ENCODE data around the gene ARVCF.
"Not testable (repeated sequence)": the region's sequence is repeated elsewhere in the genome, so short reads cannot be mapped to it uniquely, and the experiment has no call there.

Gene ARVCF

GRCh38 chr22:19928207-19928606 lies 88.4 kb downstream of the ARVCF start:
- H2BK12ac ChIP-seq (ENCODE audit: low read length) = no peak overlapping the region
- no peak overlapping the region for H3K18ac ChIP-seq (ENCODE audit: low read length)
- no peak overlapping the region for H3K14ac ChIP-seq (ENCODE audit: low read length)
- no peak overlapping the region for H3K4me2 ChIP-seq (ENCODE audit: insufficient read depth, low read length, poor library complexity, severe bottlenecking)
- H3K27me3 ChIP-seq (ENCODE audit: control insufficient read depth in 3 of 3, insufficient read depth in 3 of 3, low read depth in 1 of 3, low read length in 3 of 3) = peaks cover 0 to 5% (median 0%) of the 10 kb centered on the region in 3 experiments
- no peak overlapping the region for H2BK15ac ChIP-seq (ENCODE audit: low read length)
- no peak overlapping the region for H3K23ac ChIP-seq (ENCODE audit: low read depth, low read length, poor library complexity)
- H3K9me3 ChIP-seq (replicated peaks in 1 of 2; ENCODE audit: control insufficient read depth in 2 of 2, insufficient read depth in 1 of 2, low read depth in 1 of 2, low read length in 2 of 2) = no peaks in the 10 kb centered on the region
- no peak overlapping the region for H3K27ac ChIP-seq (replicated peaks; ENCODE audit: low read length)
- H3K36me3 ChIP-seq (replicated peaks in 1 of 2; ENCODE audit: control insufficient read depth in 2 of 2, insufficient read depth in 2 of 2, low read length in 2 of 2) = no peaks in the 10 kb centered on the region
- DNase-seq (ENCODE audit: low spot score) = no peak
- H3K4ac ChIP-seq (ENCODE audit: low read length) = no peak overlapping the region
- no peak overlapping the region for H2BK5ac ChIP-seq (ENCODE audit: low read length)
- no peak overlapping the region for H4K91ac ChIP-seq (ENCODE audit: low read depth, low read length, poor library complexity)
- no peak overlapping the region for H2AFZ ChIP-seq (ENCODE audit: low read length)
- H3K9ac ChIP-seq (ENCODE audit: low read depth, low read length, poor library complexity) = no peak overlapping the region
- H2AK5ac ChIP-seq (ENCODE audit: low read depth, low read length) = no peak overlapping the region
- H3K4me1 ChIP-seq (ENCODE audit: control insufficient read depth in 2 of 2, insufficient read depth in 1 of 2, low read depth in 1 of 2, low read length in 2 of 2) = no peaks in the 10 kb centered on the region
- no peak overlapping the region for H2BK120ac ChIP-seq (ENCODE audit: low read depth, low read length)
- H3K79me1 ChIP-seq (ENCODE audit: low read depth, low read length) = no peaks in the 10 kb centered on the region
- no peak overlapping the region for H3K4me3 ChIP-seq (ENCODE audit: low read length in 2 of 2)
- no CpG with 5 or more reads among the region's 11 CpGs for WGBS, 2 donors (ENCODE audit: extremely low coverage in 2 of 2, insufficient read length in 2 of 2, insufficient replicate concordance in 1 of 2)
- H4K8ac ChIP-seq (ENCODE audit: low read depth, low read length) = no peak overlapping the region

GRCh38 chr22:19927696-19928095 lies 88.9 kb downstream of the ARVCF start:
- no peak overlapping the region for H3K4ac ChIP-seq (ENCODE audit: low read length)
- no peak overlapping the region for H3K23ac ChIP-seq (ENCODE audit: low read depth, low read length, poor library complexity)
- H3K4me1 ChIP-seq (ENCODE audit: control insufficient read depth in 2 of 2, insufficient read depth in 1 of 2, low read depth in 1 of 2, low read length in 2 of 2) = no peaks in the 10 kb centered on the region
- no peak overlapping the region for H3K18ac ChIP-seq (ENCODE audit: low read length)
- H2AFZ ChIP-seq (ENCODE audit: low read length) = no peak overlapping the region
- H2BK5ac ChIP-seq (ENCODE audit: low read length) = no peak overlapping the region
- no peak overlapping the region for H3K27ac ChIP-seq (replicated peaks; ENCODE audit: low read length)
- peaks cover 0 to 6% (median 0%) of the 10 kb centered on the region in 3 experiments for H3K27me3 ChIP-seq (ENCODE audit: control insufficient read depth in 3 of 3, insufficient read depth in 3 of 3, low read depth in 1 of 3, low read length in 3 of 3)
- H3K4me2 ChIP-seq (ENCODE audit: insufficient read depth, low read length, poor library complexity, severe bottlenecking) = no peak overlapping the region
- H3K36me3 ChIP-seq (replicated peaks in 1 of 2; ENCODE audit: control insufficient read depth in 2 of 2, insufficient read depth in 2 of 2, low read length in 2 of 2) = no peaks in the 10 kb centered on the region
- H4K8ac ChIP-seq (ENCODE audit: low read depth, low read length) = no peak overlapping the region
- H2AK5ac ChIP-seq (ENCODE audit: low read depth, low read length) = no peak overlapping the region
- H3K79me1 ChIP-seq (ENCODE audit: low read depth, low read length) = no peaks in the 10 kb centered on the region
- no peak overlapping the region for H3K14ac ChIP-seq (ENCODE audit: low read length)
- no peak overlapping the region for H4K91ac ChIP-seq (ENCODE audit: low read depth, low read length, poor library complexity)
- DNase-seq (ENCODE audit: low spot score) = no peak
- no peak overlapping the region for H3K9ac ChIP-seq (ENCODE audit: low read depth, low read length, poor library complexity)
- H2BK120ac ChIP-seq (ENCODE audit: low read depth, low read length) = no peak overlapping the region
- H3K4me3 ChIP-seq (ENCODE audit: low read length in 2 of 2) = no peak overlapping the region
- H2BK12ac ChIP-seq (ENCODE audit: low read length) = no peak overlapping the region
- no peaks in the 10 kb centered on the region for H3K9me3 ChIP-seq (replicated peaks in 1 of 2; ENCODE audit: control insufficient read depth in 2 of 2, insufficient read depth in 1 of 2, low read depth in 1 of 2, low read length in 2 of 2)
- H2BK15ac ChIP-seq (ENCODE audit: low read length) = no peak overlapping the region
- WGBS, 2 donors (ENCODE audit: extremely low coverage in 2 of 2, insufficient read length in 2 of 2, insufficient replicate concordance in 1 of 2) = no CpG with 5 or more reads among the region's 7 CpGs

GRCh38 chr22:19926028-19926427 lies 90.6 kb downstream of the ARVCF start:
- WGBS, 2 donors (ENCODE audit: extremely low coverage in 2 of 2, insufficient read length in 2 of 2, insufficient replicate concordance in 1 of 2) = no CpG with 5 or more reads among the region's 11 CpGs
- H3K23ac ChIP-seq (ENCODE audit: low read depth, low read length, poor library complexity); H3K14ac ChIP-seq (ENCODE audit: low read length); H3K18ac ChIP-seq (ENCODE audit: low read length); H3K4me2 ChIP-seq (ENCODE audit: insufficient read depth, low read length, poor library complexity, severe bottlenecking); H4K91ac ChIP-seq (ENCODE audit: low read depth, low read length, poor library complexity); H3K9me3 ChIP-seq (replicated peaks in 1 of 2; ENCODE audit: control insufficient read depth in 2 of 2, insufficient read depth in 1 of 2, low read depth in 1 of 2, low read length in 2 of 2); H3K4me3 ChIP-seq (ENCODE audit: low read length in 2 of 2); H2BK120ac ChIP-seq (ENCODE audit: low read depth, low read length); H3K27ac ChIP-seq (replicated peaks; ENCODE audit: low read length); DNase-seq (ENCODE audit: low spot score); H3K79me1 ChIP-seq (ENCODE audit: low read depth, low read length); H3K4me1 ChIP-seq (ENCODE audit: control insufficient read depth in 2 of 2, insufficient read depth in 1 of 2, low read depth in 1 of 2, low read length in 2 of 2); H2BK5ac ChIP-seq (ENCODE audit: low read length); H2AK5ac ChIP-seq (ENCODE audit: low read depth, low read length); H2AFZ ChIP-seq (ENCODE audit: low read length); H2BK12ac ChIP-seq (ENCODE audit: low read length); H3K9ac ChIP-seq (ENCODE audit: low read depth, low read length, poor library complexity); H3K36me3 ChIP-seq (replicated peaks in 1 of 2; ENCODE audit: control insufficient read depth in 2 of 2, insufficient read depth in 2 of 2, low read length in 2 of 2); H4K8ac ChIP-seq (ENCODE audit: low read depth, low read length); H2BK15ac ChIP-seq (ENCODE audit: low read length); H3K4ac ChIP-seq (ENCODE audit: low read length): not testable (repeated sequence)
- H3K27me3 ChIP-seq (ENCODE audit: control insufficient read depth in 3 of 3, insufficient read depth in 3 of 3, low read depth in 1 of 3, low read length in 3 of 3) = peaks cover 0 to 17% (median 0%) of the 10 kb centered on the region in 3 experiments

- Histone ChIP-seq H2BK120ac (ENCODE audit: low read depth, low read length) (no peak overlapping the region), H3K23ac (ENCODE audit: low read depth, low read length, poor library complexity) (no peak overlapping the region), H4K91ac (ENCODE audit: low read depth, low read length, poor library complexity) (no peak overlapping the region), H3K79me1 (ENCODE audit: low read depth, low read length) (no peaks in the 10 kb centered on the region), H3K4me1 (ENCODE audit: control insufficient read depth in 2 of 2, insufficient read depth in 1 of 2, low read depth in 1 of 2, low read length in 2 of 2) (no peaks in the 10 kb centered on the region), H2AFZ (ENCODE audit: low read length) (no peak overlapping the region), H2BK15ac (ENCODE audit: low read length) (no peak overlapping the region), H3K27me3 (ENCODE audit: control insufficient read depth in 3 of 3, insufficient read depth in 3 of 3, low read depth in 1 of 3, low read length in 3 of 3) (peaks cover 0 to 19% (median 0%) of the 10 kb centered on the region in 3 experiments), H3K14ac (ENCODE audit: low read length) (no peak overlapping the region), H3K27ac (replicated peaks; ENCODE audit: low read length) (no peak overlapping the region), H3K36me3 (replicated peaks in 1 of 2; ENCODE audit: control insufficient read depth in 2 of 2, insufficient read depth in 2 of 2, low read length in 2 of 2) (no peaks in the 10 kb centered on the region), H2BK5ac (ENCODE audit: low read length) (no peak overlapping the region), H3K9ac (ENCODE audit: low read depth, low read length, poor library complexity) (no peak overlapping the region), H2BK12ac (ENCODE audit: low read length) (no peak overlapping the region), H3K4me3 (ENCODE audit: low read length in 2 of 2) (no peak overlapping the region), H3K4me2 (ENCODE audit: insufficient read depth, low read length, poor library complexity, severe bottlenecking) (no peak overlapping the region), H3K4ac (ENCODE audit: low read length) (no peak overlapping the region), H3K18ac (ENCODE audit: low read length) (no peak overlapping the region), H4K8ac (ENCODE audit: low read depth, low read length) (peak overlapping the region; percentile 96), H2AK5ac (ENCODE audit: low read depth, low read length) (no peak overlapping the region), H3K9me3 (replicated peaks in 1 of 2; ENCODE audit: control insufficient read depth in 2 of 2, insufficient read depth in 1 of 2, low read depth in 1 of 2, low read length in 2 of 2) (no peaks in the 10 kb centered on the region)
- no CpG with 5 or more reads among the region's 12 CpGs for WGBS, 2 donors (ENCODE audit: extremely low coverage in 2 of 2, insufficient read length in 2 of 2, insufficient replicate concordance in 1 of 2)
- DNase-seq (ENCODE audit: low spot score) = no peak
These were observed 92.6 kb downstream of the ARVCF start for GRCh38 chr22:19923914-19924513.

Data from neuronal stem cell (in vitro differentiated cells).